HEK293 (cell line): ENCODE data around the gene STAT2.

Experiments
- EGR2 ChIP-seq: fragments of 450-650 bp; formaldehyde crosslinking; IDR thresholded peaks from 2 replicates; pipeline ENCODE4 v1.5.1; 2016; ENCODE audit warnings: low read depth, missing biosample characterization, missing genetic modification characterization
- GFI1B ChIP-seq: fragments of 450-650 bp; formaldehyde crosslinking; IDR thresholded peaks from 2 replicates; pipeline ENCODE4 v1.5.1; 2016; ENCODE audit warnings: missing biosample characterization, missing genetic modification characterization
- GLIS1 ChIP-seq: fragments of 450-650 bp; formaldehyde crosslinking; IDR thresholded peaks from 2 replicates; pipeline ENCODE4 v1.5.1; 2016; ENCODE audit warnings: missing biosample characterization, missing genetic modification characterization
- KLF10 ChIP-seq: fragments of 450-650 bp; IDR thresholded peaks from 2 replicates; pipeline ENCODE4 v1.5.1; 2018; ENCODE audit warnings: missing biosample characterization, mild to moderate bottlenecking, missing genetic modification characterization
- REPIN1 ChIP-seq: fragments of 450-650 bp; formaldehyde crosslinking; IDR thresholded peaks from 2 replicates; pipeline ENCODE4 v1.5.1; 2017; ENCODE audit warnings: missing biosample characterization, missing genetic modification characterization, low read depth
- SCRT2 ChIP-seq: fragments of 450-650 bp; formaldehyde crosslinking; IDR thresholded peaks from 2 replicates; pipeline ENCODE4 v1.5.1; 2016; ENCODE audit warnings: missing biosample characterization, missing genetic modification characterization
- SP7 ChIP-seq: fragments of 450-650 bp; formaldehyde crosslinking; IDR thresholded peaks from 2 replicates; pipeline ENCODE4 v1.5.1; 2016; ENCODE audit warnings: missing biosample characterization, missing genetic modification characterization
- YY2 ChIP-seq: fragments of 450-650 bp; formaldehyde crosslinking; IDR thresholded peaks from 2 replicates; pipeline ENCODE4 v1.5.1; 2016; ENCODE audit warnings: missing biosample characterization, missing genetic modification characterization
- ZBTB49 ChIP-seq: fragments of 450-650 bp; formaldehyde crosslinking; IDR thresholded peaks from 2 replicates; pipeline ENCODE4 v1.5.1; 2016; ENCODE audit warnings: missing biosample characterization, missing genetic modification characterization, low read depth
- ZBTB7A ChIP-seq: fragments of 450-650 bp; formaldehyde crosslinking; IDR thresholded peaks from 2 replicates; pipeline ENCODE4 v1.5.1; 2016; ENCODE audit warnings: low read depth, missing biosample characterization, missing genetic modification characterization
- ZBTB8A ChIP-seq: fragments of 450-650 bp; formaldehyde crosslinking; IDR thresholded peaks from 2 replicates; pipeline ENCODE4 v1.5.1; 2016; ENCODE audit warnings: missing biosample characterization, missing genetic modification characterization
- ZEB2 ChIP-seq: fragments of 450-650 bp; formaldehyde crosslinking; IDR thresholded peaks from 2 replicates; pipeline ENCODE4 v1.5.1; 2016; ENCODE audit warnings: missing biosample characterization, missing genetic modification characterization
- ZNF140 ChIP-seq: fragments of 450-650 bp; formaldehyde crosslinking; IDR thresholded peaks from 2 replicates; pipeline ENCODE4 v1.5.1; 2016; ENCODE audit warnings: missing biosample characterization, missing genetic modification characterization
- ZNF155 ChIP-seq: fragments of 450-650 bp; formaldehyde crosslinking; IDR thresholded peaks from 2 replicates; pipeline ENCODE4 v1.5.1; 2016; ENCODE audit warnings: missing biosample characterization, missing genetic modification characterization
- ZNF175 ChIP-seq: fragments of 450-650 bp; formaldehyde crosslinking; IDR thresholded peaks from 2 replicates; pipeline ENCODE4 v1.5.1; 2016; ENCODE audit warnings: missing biosample characterization, missing genetic modification characterization
- ZNF335 ChIP-seq: fragments of 450-650 bp; formaldehyde crosslinking; conservative IDR thresholded peaks from 2 replicates; pipeline ENCODE4 v1.5.1; 2016; ENCODE audit warnings: missing biosample characterization, missing genetic modification characterization
- ZNF510 ChIP-seq: fragments of 450-650 bp; formaldehyde crosslinking; IDR thresholded peaks from 2 replicates; pipeline ENCODE4 v1.5.1; 2018; ENCODE audit warnings: mild to moderate bottlenecking, missing genetic modification characterization, missing biosample characterization; ENCODE audit not compliant: insufficient replicate concordance
- ZNF544 ChIP-seq: fragments of 450-650 bp; formaldehyde crosslinking; IDR thresholded peaks from 2 replicates; pipeline ENCODE4 v1.5.0; 2017; ENCODE audit warnings: missing biosample characterization, missing genetic modification characterization
- ZNF571 ChIP-seq: fragments of 450-650 bp; formaldehyde crosslinking; IDR thresholded peaks from 2 replicates; pipeline ENCODE4 v1.5.0; 2017; ENCODE audit warnings: missing biosample characterization, missing genetic modification characterization
- ZNF639 ChIP-seq: fragments of 450-650 bp; formaldehyde crosslinking; IDR thresholded peaks from 2 replicates; pipeline ENCODE4 v1.5.1; 2016; ENCODE audit warnings: missing biosample characterization, missing genetic modification characterization
- ZNF645 ChIP-seq: fragments of 450-650 bp; formaldehyde crosslinking; IDR thresholded peaks from 2 replicates; pipeline ENCODE4; 2016; ENCODE audit warnings: missing biosample characterization, missing genetic modification characterization
- ZNF654 ChIP-seq: fragments of 450-650 bp; formaldehyde crosslinking; IDR thresholded peaks from 2 replicates; pipeline ENCODE4 v1.5.1; 2016; ENCODE audit warnings: low read depth, missing biosample characterization, missing genetic modification characterization
- ZNF747 ChIP-seq: fragments of 450-650 bp; formaldehyde crosslinking; IDR thresholded peaks from 2 replicates; pipeline ENCODE4 v1.5.1; 2016; ENCODE audit warnings: missing biosample characterization, missing genetic modification characterization
- ZSCAN16 ChIP-seq: fragments of 450-650 bp; formaldehyde crosslinking; IDR thresholded peaks from 2 replicates; pipeline ENCODE4 v1.5.1; 2016; ENCODE audit warnings: missing biosample characterization, missing genetic modification characterization
- ZSCAN4 ChIP-seq: fragments of 450-650 bp; formaldehyde crosslinking; IDR thresholded peaks from 2 replicates; pipeline ENCODE4 v1.5.1; 2017; ENCODE audit warnings: missing biosample characterization, missing genetic modification characterization
- TF ChIP-seq, protein P1 (sequence below): fragments of 450-650 bp; formaldehyde crosslinking; IDR thresholded peaks from 2 replicates; pipeline ENCODE4 v1.5.1; 2017; ENCODE audit warnings: missing biosample characterization, missing genetic modification characterization
- TF ChIP-seq, protein P2 (sequence below): fragments of 450-650 bp; formaldehyde crosslinking; IDR thresholded peaks from 2 replicates; pipeline ENCODE4 v1.5.1; 2016; ENCODE audit warnings: missing biosample characterization, missing genetic modification characterization
- TF ChIP-seq, protein P3 (sequence below): fragments of 450-650 bp; formaldehyde crosslinking; IDR thresholded peaks from 2 replicates; pipeline ENCODE4 v1.5.1; 2017; ENCODE audit warnings: missing biosample characterization, missing genetic modification characterization

STAT2 gene

GRCh38 chr12:56333679-56334489 is 26.0 kb downstream of the STAT2 start, which contains the start of gene PAN2 (continued):
- TF ChIP-seq ZNF175 (tag by site-specific recombination) (no peak), ZNF645 (tag by site-specific recombination) (no peak), ZNF335 (tag by site-specific recombination) (peak; percentile 95), ZSCAN4 (tag by site-specific recombination) (no peak), ZSCAN16 (tag by site-specific recombination) (no peak), ZNF639 (tag by site-specific recombination) (peak; percentile 13; the same call in 1 of the 2 replicates), ZNF747 (tag by site-specific recombination) (no peak), ZNF544 (tag by site-specific recombination) (no peak), ZNF510 (tag by site-specific recombination) (no peak), GLIS1 (peak; percentile 88), ZBTB7A (tag by site-specific recombination) (0 out of 2 replicates have a peak, but pooled peaks have one; percentile 47), ZNF155 (tag by site-specific recombination) (no peak), ZNF654 (tag by site-specific recombination) (no peak), ZBTB49 (tag by site-specific recombination) (no peak), ZNF140 (no peak), ZEB2 (tag by site-specific recombination) (peak; percentile 90), SCRT2 (peak; percentile 86), SP7 (tag by site-specific recombination) (peak; percentile 75), KLF10 (tag by site-specific recombination) (peak; percentile 2), ZBTB8A (peak; percentile 71), ZNF571 (tag by site-specific recombination) (no peak), GFI1B (no peak), REPIN1 (no peak), EGR2 (tag by site-specific recombination) (peak; percentile 59), YY2 (tag by site-specific recombination) (peak; percentile 46; the same call in 1 of the 2 replicates)
- TF ChIP-seq, protein P1, sequence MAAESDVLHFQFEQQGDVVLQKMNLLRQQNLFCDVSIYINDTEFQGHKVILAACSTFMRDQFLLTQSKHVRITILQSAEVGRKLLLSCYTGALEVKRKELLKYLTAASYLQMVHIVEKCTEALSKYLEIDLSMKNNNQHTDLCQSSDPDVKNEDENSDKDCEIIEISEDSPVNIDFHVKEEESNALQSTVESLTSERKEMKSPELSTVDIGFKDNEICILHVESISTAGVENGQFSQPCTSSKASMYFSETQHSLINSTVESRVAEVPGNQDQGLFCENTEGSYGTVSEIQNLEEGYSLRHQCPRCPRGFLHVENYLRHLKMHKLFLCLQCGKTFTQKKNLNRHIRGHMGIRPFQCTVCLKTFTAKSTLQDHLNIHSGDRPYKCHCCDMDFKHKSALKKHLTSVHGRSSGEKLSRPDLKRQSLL, result no peak
- TF ChIP-seq, protein P2, sequence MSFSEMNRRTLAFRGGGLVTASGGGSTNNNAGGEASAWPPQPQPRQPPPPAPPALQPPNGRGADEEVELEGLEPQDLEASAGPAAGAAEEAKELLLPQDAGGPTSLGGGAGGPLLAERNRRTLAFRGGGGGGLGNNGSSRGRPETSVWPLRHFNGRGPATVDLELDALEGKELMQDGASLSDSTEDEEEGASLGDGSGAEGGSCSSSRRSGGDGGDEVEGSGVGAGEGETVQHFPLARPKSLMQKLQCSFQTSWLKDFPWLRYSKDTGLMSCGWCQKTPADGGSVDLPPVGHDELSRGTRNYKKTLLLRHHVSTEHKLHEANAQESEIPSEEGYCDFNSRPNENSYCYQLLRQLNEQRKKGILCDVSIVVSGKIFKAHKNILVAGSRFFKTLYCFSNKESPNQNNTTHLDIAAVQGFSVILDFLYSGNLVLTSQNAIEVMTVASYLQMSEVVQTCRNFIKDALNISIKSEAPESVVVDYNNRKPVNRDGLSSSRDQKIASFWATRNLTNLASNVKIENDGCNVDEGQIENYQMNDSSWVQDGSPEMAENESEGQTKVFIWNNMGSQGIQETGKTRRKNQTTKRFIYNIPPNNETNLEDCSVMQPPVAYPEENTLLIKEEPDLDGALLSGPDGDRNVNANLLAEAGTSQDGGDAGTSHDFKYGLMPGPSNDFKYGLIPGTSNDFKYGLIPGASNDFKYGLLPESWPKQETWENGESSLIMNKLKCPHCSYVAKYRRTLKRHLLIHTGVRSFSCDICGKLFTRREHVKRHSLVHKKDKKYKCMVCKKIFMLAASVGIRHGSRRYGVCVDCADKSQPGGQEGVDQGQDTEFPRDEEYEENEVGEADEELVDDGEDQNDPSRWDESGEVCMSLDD, result peak; percentile 92
- TF ChIP-seq, protein P3, sequence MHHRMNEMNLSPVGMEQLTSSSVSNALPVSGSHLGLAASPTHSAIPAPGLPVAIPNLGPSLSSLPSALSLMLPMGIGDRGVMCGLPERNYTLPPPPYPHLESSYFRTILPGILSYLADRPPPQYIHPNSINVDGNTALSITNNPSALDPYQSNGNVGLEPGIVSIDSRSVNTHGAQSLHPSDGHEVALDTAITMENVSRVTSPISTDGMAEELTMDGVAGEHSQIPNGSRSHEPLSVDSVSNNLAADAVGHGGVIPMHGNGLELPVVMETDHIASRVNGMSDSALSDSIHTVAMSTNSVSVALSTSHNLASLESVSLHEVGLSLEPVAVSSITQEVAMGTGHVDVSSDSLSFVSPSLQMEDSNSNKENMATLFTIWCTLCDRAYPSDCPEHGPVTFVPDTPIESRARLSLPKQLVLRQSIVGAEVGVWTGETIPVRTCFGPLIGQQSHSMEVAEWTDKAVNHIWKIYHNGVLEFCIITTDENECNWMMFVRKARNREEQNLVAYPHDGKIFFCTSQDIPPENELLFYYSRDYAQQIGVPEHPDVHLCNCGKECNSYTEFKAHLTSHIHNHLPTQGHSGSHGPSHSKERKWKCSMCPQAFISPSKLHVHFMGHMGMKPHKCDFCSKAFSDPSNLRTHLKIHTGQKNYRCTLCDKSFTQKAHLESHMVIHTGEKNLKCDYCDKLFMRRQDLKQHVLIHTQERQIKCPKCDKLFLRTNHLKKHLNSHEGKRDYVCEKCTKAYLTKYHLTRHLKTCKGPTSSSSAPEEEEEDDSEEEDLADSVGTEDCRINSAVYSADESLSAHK (tag by site-specific recombination), result no peak
